Osteocyte (in vitro differentiated cells): Measurements from ENCODE around the gene ASTN2. TPM values are rescaled to one million over a fixed set of nuclear protein-coding genes. Genes with fewer than 3 reads are reported as not detected.

Experiments
- DNase-seq: peaks from one replicate; pipeline ENCODE4 v3.0.0; 2021; ENCODE audit warnings: mixed read lengths; ENCODE audit not compliant: unreplicated experiment; ENCODE audit errors: extremely low spot score
- H3K27ac Mint-ChIP-seq: one replicate; pipeline ENCODE4 v1.8.0; 2021; ENCODE audit warnings: mild to moderate bottlenecking, mixed read lengths; ENCODE audit not compliant: unreplicated experiment
- H3K27me3 Mint-ChIP-seq: one replicate; pipeline ENCODE4 v1.8.0; 2021; ENCODE audit warnings: mixed read lengths; ENCODE audit not compliant: unreplicated experiment
- H3K36me3 Mint-ChIP-seq: one replicate; pipeline ENCODE4 v1.8.0; 2021; ENCODE audit warnings: mixed read lengths; ENCODE audit not compliant: unreplicated experiment
- H3K4me1 Mint-ChIP-seq: one replicate; pipeline ENCODE4 v1.8.0; 2021; ENCODE audit warnings: mixed read lengths; ENCODE audit not compliant: unreplicated experiment
- H3K4me3 Mint-ChIP-seq: one replicate; pipeline ENCODE4 v1.8.0; 2021; ENCODE audit warnings: mild to moderate bottlenecking, moderate library complexity, mixed read lengths; ENCODE audit not compliant: unreplicated experiment
- H3K9me3 Mint-ChIP-seq: one replicate; pipeline ENCODE4 v1.8.0; 2021; ENCODE audit warnings: mixed read lengths; ENCODE audit not compliant: unreplicated experiment
- CTCF ChIP-seq: fragments of 200-600 bp; sonication (generic); IDR thresholded peaks from 2 replicates; pipeline ENCODE4 v1.5.0; 2021; ENCODE audit warnings: antibody characterized with exemption, mild to moderate bottlenecking, moderate library complexity
- total RNA-seq: library from RNA; stranded (reverse); gene quantifications from 2 replicates; pipeline ENCODE4 v1.2.1, GENCODE V29; 2021

ASTN2 gene
- total RNA-seq, 1 donor from 2014 or later, result 2.3 TPM

GRCh38 chr9:117278471-117279035 lies 136.3 kb downstream of the ASTN2 start:
- Mint-ChIP-seq H3K4me1 (no peaks in the 10 kb centered on the region), H3K27me3 (no peaks in the 10 kb centered on the region), H3K4me3 (no peak overlapping the region), H3K27ac (no peak overlapping the region), H3K36me3 (no peaks in the 10 kb centered on the region), H3K9me3 (no peaks in the 10 kb centered on the region)
- DNase-seq, result no peak
- TF ChIP-seq CTCF, result no peak

DNA sequence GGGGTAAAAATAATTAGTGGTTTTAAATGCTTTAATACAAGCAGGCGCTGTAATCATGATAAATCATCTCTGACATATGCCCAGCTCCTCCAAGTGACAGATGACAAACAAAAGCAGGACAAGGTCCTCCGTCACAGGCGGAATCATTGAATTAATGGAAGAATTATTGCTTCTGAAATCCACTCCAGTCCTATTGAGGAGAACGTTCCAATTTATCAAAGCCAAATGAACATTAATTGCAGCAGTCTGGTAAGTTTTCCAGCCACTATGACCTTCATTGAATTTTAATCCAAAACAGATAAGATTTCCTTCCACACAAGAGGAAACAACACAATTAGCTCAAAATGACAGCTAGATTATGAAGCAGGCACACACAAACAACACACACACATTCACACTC lies 136.8 kb downstream of the ASTN2 start:
- TF ChIP-seq CTCF, result no peak
- no peak for DNase-seq
- Mint-ChIP-seq H3K9me3 (no peaks in the 10 kb centered on the region), H3K27me3 (no peaks in the 10 kb centered on the region), H3K4me3 (no peak overlapping the region), H3K4me1 (no peaks in the 10 kb centered on the region), H3K27ac (no peak overlapping the region), H3K36me3 (no peaks in the 10 kb centered on the region)

GRCh38 chr9:117276444-117276843 lies 138.4 kb downstream of the ASTN2 start:
- Mint-ChIP-seq H3K9me3 (no peaks in the 10 kb centered on the region), H3K36me3 (no peaks in the 10 kb centered on the region), H3K4me3 (no peak overlapping the region), H3K27me3 (no peaks in the 10 kb centered on the region), H3K4me1 (no peaks in the 10 kb centered on the region), H3K27ac (no peak overlapping the region)
- DNase-seq, result no peak
- no peak for TF ChIP-seq CTCF

DNA sequence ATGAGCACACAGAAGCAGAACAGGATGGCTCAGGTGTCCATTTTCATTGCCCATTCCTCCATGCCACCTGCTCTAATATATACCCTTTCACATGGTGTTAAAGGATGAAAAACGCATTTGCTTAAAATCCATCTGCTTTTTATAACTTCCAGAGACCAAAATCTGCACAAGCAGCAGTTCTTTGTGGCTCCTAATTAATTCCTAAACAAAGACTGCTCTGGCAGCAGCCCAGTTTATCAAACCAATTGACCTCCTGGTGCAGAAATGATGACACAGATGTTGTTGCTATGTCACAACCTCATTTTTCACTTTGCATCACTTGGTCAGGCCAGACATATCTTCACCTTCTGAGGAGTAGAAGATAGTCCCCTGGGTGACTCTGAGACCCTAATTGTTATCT lies 141.2 kb downstream of the ASTN2 start:
- no peak for TF ChIP-seq CTCF
- H3K27me3 Mint-ChIP-seq, result no peaks in the 10 kb centered on the region
- no peaks in the 10 kb centered on the region for H3K36me3 Mint-ChIP-seq
- H3K27ac Mint-ChIP-seq, result no peak overlapping the region
- DNase-seq, result no peak
- H3K9me3 Mint-ChIP-seq, result no peaks in the 10 kb centered on the region
- no peaks in the 10 kb centered on the region for H3K4me1 Mint-ChIP-seq
- no peak overlapping the region for H3K4me3 Mint-ChIP-seq

- Mint-ChIP-seq H3K9me3 (no peaks in the 10 kb centered on the region), H3K4me3 (no peak overlapping the region), H3K4me1 (no peaks in the 10 kb centered on the region), H3K27ac (no peak overlapping the region), H3K27me3 (no peaks in the 10 kb centered on the region), H3K36me3 (no peaks in the 10 kb centered on the region)
- no peak for DNase-seq
- TF ChIP-seq CTCF, result no peak
Observed at GRCh38 chr9:117268847-117269446, 145.9 kb downstream of the ASTN2 start.
